H1 (cell line): ENCODE results near the gene UBE3B. TPM values are rescaled to one million over a fixed set of nuclear protein-coding genes. Genes with fewer than 3 reads are reported as not detected.
A peak's percentile ranks its signal among the peaks of the same experiment; 100 is the strongest.

ENCODE experiments used
- CBX5 ChIP-seq: fragments of 300-800, 300-1000 bp; sonication (generic); IDR thresholded peaks from 2 replicates; pipeline ENCODE4 v1.7.1; 2016; ENCODE audit warnings: antibody characterized with exemption, low read length, low read depth
- CREB1 ChIP-seq: IDR thresholded peaks from 2 replicates; pipeline ENCODE4 v1.6.1; 2012; ENCODE audit warnings: inconsistent platforms
- EZH2 ChIP-seq: fragments of 200-600 bp; sonication (generic); IDR thresholded peaks from 2 replicates; pipeline ENCODE4 v1.7.1; 2012; ENCODE audit warnings: low read depth, mild to moderate bottlenecking, moderate library complexity, low read length, inconsistent platforms; ENCODE audit not compliant: severe bottlenecking
- GABPA ChIP-seq: IDR thresholded peaks from 2 replicates; pipeline ENCODE4 v1.6.1; 2011; ENCODE audit warnings: mild to moderate bottlenecking, low read length, moderate library complexity, borderline replicate concordance; ENCODE audit not compliant: insufficient read depth
- KDM5A ChIP-seq: fragments of 200-600 bp; IDR thresholded peaks from 2 replicates; pipeline ENCODE4 v1.7.1; 2012; ENCODE audit warnings: mild to moderate bottlenecking, low read length, inconsistent platforms, mixed read lengths
- MAFK ChIP-seq: IDR thresholded peaks from 2 replicates; pipeline ENCODE4 v1.6.1; 2012; ENCODE audit warnings: low read depth, mild to moderate bottlenecking, improper control_type of control experiment, low read length
- MAX ChIP-seq: IDR thresholded peaks from 2 replicates; pipeline ENCODE4 v1.6.1; 2012; ENCODE audit warnings: inconsistent platforms
- PHF8 ChIP-seq: fragments of 200-600 bp; sonication (generic); conservative IDR thresholded peaks from 2 replicates; pipeline ENCODE4 v1.7.1; 2012; ENCODE audit warnings: low read depth, mild to moderate bottlenecking, inconsistent platforms, low read length, moderate library complexity
- POLR2A ChIP-seq, 2 experiments: IDR thresholded peaks; 1 replicate in 1 of 2; 2 replicates in 1 of 2; pipeline ENCODE4 v1.6.1; 2011; ENCODE audit warnings: low read depth in 2 of 2, low read length in 2 of 2, mild to moderate bottlenecking in 2 of 2; ENCODE audit errors: control extremely low read depth in 1 of 2
- POU5F1 ChIP-seq: IDR thresholded peaks from 2 replicates; pipeline ENCODE4 v1.6.1; 2011; ENCODE audit warnings: low read depth, mild to moderate bottlenecking, low read length, moderate library complexity
- RFX5 ChIP-seq: IDR thresholded peaks from 2 replicates; pipeline ENCODE4 v1.6.1; 2011; ENCODE audit warnings: low read depth, low read length, improper control_type of control experiment, borderline replicate concordance
- RNF2 ChIP-seq: fragments of 200-900, 300-1000 bp; sonication (generic); IDR thresholded peaks from 2 replicates; pipeline ENCODE4 v1.7.1; 2016; ENCODE audit warnings: borderline replicate concordance, low read depth, mild to moderate bottlenecking, antibody characterized with exemption, low read length; ENCODE audit not compliant: poor library complexity, severe bottlenecking; ENCODE audit errors: missing control alignments
- SIN3A ChIP-seq, 2 experiments: IDR thresholded peaks in 1 of 2; conservative IDR thresholded peaks in 1 of 2; 2 replicates each; pipeline ENCODE4 v1.6.1; 2011 to 2012; ENCODE audit warnings: low read length in 2 of 2, improper control_type of control experiment in 1 of 2, low read depth in 1 of 2, mild to moderate bottlenecking in 1 of 2
- SP2 ChIP-seq: IDR thresholded peaks from 2 replicates; pipeline ENCODE4 v1.6.1; 2012; ENCODE audit warnings: mild to moderate bottlenecking, low read length, inconsistent platforms
- TBP ChIP-seq: IDR thresholded peaks from 2 replicates; pipeline ENCODE4 v1.6.1; 2011; ENCODE audit warnings: low read depth, low read length, improper control_type of control experiment
- ZNF274 ChIP-seq: IDR thresholded peaks from 2 replicates; pipeline ENCODE4 v1.7.0; 2012; ENCODE audit warnings: low read length, borderline replicate concordance; ENCODE audit errors: extremely low read depth
- polyA plus RNA-seq, 7 experiments: library from polyadenylated mRNA; depleted of rRNA in 3 of 7; stranded (reverse) in 5 of 7; unstranded in 2 of 7; fragments of >200 nt in 5 of 7; fragments of 200-250 nt in 2 of 7; gene quantifications; 1 replicate in 5 of 7; 2 replicates in 1 of 7; 4 replicates in 1 of 7; pipeline versions ENCODE4 v1.2.1 to v1.2.3, GENCODE V29; 2011 to 2013; ENCODE audit warnings: missing spikeins in 2 of 7, mixed read lengths in 2 of 7
- total RNA-seq: library from RNA; stranded (reverse); fragmentation: NEBNext Ultra II Directional; extraction: Animal tissue kit (Norgen Biotek cat#: 25700); gene quantifications from 2 replicates; pipeline ENCODE4 v1.2.1, GENCODE V29; 2021

The UBE3B gene
- total and polyA plus RNA-seq, 2 of the 8 experiments (the other 6 are each of a cell fraction or from before 2014, with no cell fraction given), result 14.0 to 21.1 TPM

DNA sequence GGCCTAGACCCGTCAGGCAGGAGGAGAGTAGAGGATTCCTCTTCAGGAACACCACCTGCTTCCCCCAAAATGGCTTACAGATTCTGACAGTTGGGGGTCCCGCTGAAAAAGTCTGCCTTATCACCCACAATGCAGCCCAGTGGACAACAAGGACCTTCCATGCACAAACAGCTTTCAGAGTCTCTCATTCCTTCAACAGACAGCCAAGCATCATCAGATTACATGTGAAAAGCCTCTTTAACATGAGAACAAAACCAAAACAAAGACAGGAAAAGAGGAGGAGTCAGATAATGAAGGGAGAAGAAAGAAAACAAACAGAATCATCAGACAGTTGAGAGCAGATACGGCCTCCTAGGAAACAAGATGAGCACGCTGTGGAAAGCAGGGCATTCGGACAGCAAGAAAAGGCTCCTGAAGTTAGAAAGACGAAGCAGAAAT is 18.6 kb upstream of the UBE3B start (continued):
- TF ChIP-seq POU5F1, result no peak
- no peak for TF ChIP-seq MAFK
- TF ChIP-seq TBP, result peak; percentile 81
- no peak for TF ChIP-seq PHF8
- TF ChIP-seq SIN3A (conservative IDR thresholded peaks at IDR 0.05 in 1 of 2, IDR thresholded peaks at IDR 0.05 in 1 of 2; ENCODE audit: low read depth in 1 of 2, low read length in 2 of 2), result peak in 1 of 2 experiments; percentile 60; a peak in 1 of 4 replicates
- peak; percentile 44 to 84; a peak in 2 of 3 replicates for TF ChIP-seq POLR2A (IDR thresholded peaks at IDR 0.05; ENCODE audit: control extremely low read depth in 1 of 2, low read depth in 2 of 2, low read length in 2 of 2)
- no peak for TF ChIP-seq CBX5
- no peak for TF ChIP-seq GABPA
- no peak for TF ChIP-seq EZH2
- no peak for TF ChIP-seq RNF2
- no peak for TF ChIP-seq ZNF274
- TF ChIP-seq KDM5A, result no peak
- TF ChIP-seq RFX5, result no peak
- TF ChIP-seq CREB1, result no peak; the same call in 1 of the 2 replicates
- peak; percentile 27; the same call in 1 of the 2 replicates for TF ChIP-seq MAX
- no peak for TF ChIP-seq SP2
